Measurements from ENCODE around the gene MAD1L1.

Gene MAD1L1

GRCh38 chr7:1853431-1853985, 379.2 kb downstream of the MAD1L1 start:
- Histone ChIP-seq H3K27me3 (ENCODE audit: control insufficient read depth in 1 of 2, insufficient read depth in 2 of 2, low read length in 2 of 2) (no peaks in the 10 kb centered on the region), H3K36me3 (ENCODE audit: insufficient read depth, low read length) (no peaks in the 10 kb centered on the region), H3K4me3 (ENCODE audit: low read depth in 1 of 2, low read length in 2 of 2) (no peak overlapping the region), H3K4me1 (ENCODE audit: insufficient read depth, low read length) (no peaks in the 10 kb centered on the region), H3K9me3 (ENCODE audit: low read length) (no peaks in the 10 kb centered on the region), H3K9ac (ENCODE audit: low read length) (no peak overlapping the region), H3K27ac (ENCODE audit: low read depth, low read length) (no peak overlapping the region)

GRCh38 chr7:1852517-1853430, 380.0 kb downstream of the MAD1L1 start:
- Histone ChIP-seq H3K36me3 (ENCODE audit: insufficient read depth, low read length) (no peaks in the 10 kb centered on the region), H3K9ac (ENCODE audit: low read length) (no peak overlapping the region), H3K9me3 (ENCODE audit: low read length) (no peaks in the 10 kb centered on the region), H3K4me1 (ENCODE audit: insufficient read depth, low read length) (no peaks in the 10 kb centered on the region), H3K4me3 (ENCODE audit: low read depth in 1 of 2, low read length in 2 of 2) (no peak overlapping the region), H3K27me3 (ENCODE audit: control insufficient read depth in 1 of 2, insufficient read depth in 2 of 2, low read length in 2 of 2) (no peaks in the 10 kb centered on the region), H3K27ac (ENCODE audit: low read depth, low read length) (no peak overlapping the region)

GRCh38 chr7:1851721-1852516, 380.8 kb downstream of the MAD1L1 start:
- no peaks in the 10 kb centered on the region for H3K27me3 ChIP-seq (ENCODE audit: control insufficient read depth in 1 of 2, insufficient read depth in 2 of 2, low read length in 2 of 2)
- H3K4me3 ChIP-seq (ENCODE audit: low read depth in 1 of 2, low read length in 2 of 2), result no peak overlapping the region
- H3K9ac ChIP-seq (ENCODE audit: low read length), result no peak overlapping the region
- H3K36me3 ChIP-seq (ENCODE audit: insufficient read depth, low read length), result no peaks in the 10 kb centered on the region
- H3K4me1 ChIP-seq (ENCODE audit: insufficient read depth, low read length), result no peaks in the 10 kb centered on the region
- no peaks in the 10 kb centered on the region for H3K9me3 ChIP-seq (ENCODE audit: low read length)
- no peak overlapping the region for H3K27ac ChIP-seq (ENCODE audit: low read depth, low read length)

- H3K4me3 ChIP-seq (ENCODE audit: low read depth in 1 of 2, low read length in 2 of 2), result no peak overlapping the region
- H3K4me1 ChIP-seq (ENCODE audit: insufficient read depth, low read length), result no peaks in the 10 kb centered on the region
Observed at GRCh38 chr7:1850976-1851571, 381.7 kb downstream of the MAD1L1 start.

GRCh38 chr7:1850111-1850975, 382.4 kb downstream of the MAD1L1 start:
- Histone ChIP-seq H3K9ac (ENCODE audit: low read length) (no peak overlapping the region), H3K27me3 (ENCODE audit: control insufficient read depth in 1 of 2, insufficient read depth in 2 of 2, low read length in 2 of 2) (no peaks in the 10 kb centered on the region), H3K4me1 (ENCODE audit: insufficient read depth, low read length) (no peaks in the 10 kb centered on the region), H3K9me3 (ENCODE audit: low read length) (no peaks in the 10 kb centered on the region), H3K36me3 (ENCODE audit: insufficient read depth, low read length) (no peaks in the 10 kb centered on the region), H3K27ac (ENCODE audit: low read depth, low read length) (no peak overlapping the region), H3K4me3 (ENCODE audit: low read depth in 1 of 2, low read length in 2 of 2) (no peak overlapping the region)

More at GRCh38 chr7:1850976-1851571, 381.7 kb downstream of the MAD1L1 start:
- Histone ChIP-seq H3K27ac (ENCODE audit: low read depth, low read length) (no peak overlapping the region), H3K9me3 (ENCODE audit: low read length) (no peaks in the 10 kb centered on the region), H3K27me3 (ENCODE audit: control insufficient read depth in 1 of 2, insufficient read depth in 2 of 2, low read length in 2 of 2) (no peaks in the 10 kb centered on the region), H3K36me3 (ENCODE audit: insufficient read depth, low read length) (no peaks in the 10 kb centered on the region), H3K9ac (ENCODE audit: low read length) (no peak overlapping the region)

GRCh38 chr7:1849351-1850041, 383.2 kb downstream of the MAD1L1 start:
- Histone ChIP-seq H3K27ac (ENCODE audit: low read depth, low read length) (no peak overlapping the region), H3K27me3 (ENCODE audit: control insufficient read depth in 1 of 2, insufficient read depth in 2 of 2, low read length in 2 of 2) (no peaks in the 10 kb centered on the region), H3K36me3 (ENCODE audit: insufficient read depth, low read length) (no peaks in the 10 kb centered on the region), H3K4me3 (ENCODE audit: low read depth in 1 of 2, low read length in 2 of 2) (no peak overlapping the region), H3K9ac (ENCODE audit: low read length) (no peak overlapping the region), H3K4me1 (ENCODE audit: insufficient read depth, low read length) (no peaks in the 10 kb centered on the region), H3K9me3 (ENCODE audit: low read length) (no peaks in the 10 kb centered on the region)

- Histone ChIP-seq H3K27ac (ENCODE audit: low read depth, low read length) (no peak overlapping the region), H3K4me3 (ENCODE audit: low read depth in 1 of 2, low read length in 2 of 2) (no peak overlapping the region), H3K9ac (ENCODE audit: low read length) (no peak overlapping the region), H3K9me3 (ENCODE audit: low read length) (no peaks in the 10 kb centered on the region), H3K4me1 (ENCODE audit: insufficient read depth, low read length) (no peaks in the 10 kb centered on the region), H3K36me3 (ENCODE audit: insufficient read depth, low read length) (no peaks in the 10 kb centered on the region), H3K27me3 (ENCODE audit: control insufficient read depth in 1 of 2, insufficient read depth in 2 of 2, low read length in 2 of 2) (no peaks in the 10 kb centered on the region)
Observed at GRCh38 chr7:1848911-1849311, 383.8 kb downstream of the MAD1L1 start.

GRCh38 chr7:1848013-1848640, 384.6 kb downstream of the MAD1L1 start:
- Histone ChIP-seq H3K27me3 (ENCODE audit: control insufficient read depth in 1 of 2, insufficient read depth in 2 of 2, low read length in 2 of 2) (no peaks in the 10 kb centered on the region), H3K27ac (ENCODE audit: low read depth, low read length) (no peak overlapping the region), H3K4me3 (ENCODE audit: low read depth in 1 of 2, low read length in 2 of 2) (no peak overlapping the region), H3K36me3 (ENCODE audit: insufficient read depth, low read length) (no peaks in the 10 kb centered on the region), H3K4me1 (ENCODE audit: insufficient read depth, low read length) (no peaks in the 10 kb centered on the region), H3K9me3 (ENCODE audit: low read length) (no peaks in the 10 kb centered on the region), H3K9ac (ENCODE audit: low read length) (no peak overlapping the region)

- Histone ChIP-seq H3K4me1 (ENCODE audit: insufficient read depth, low read length) (no peaks in the 10 kb centered on the region), H3K4me3 (ENCODE audit: low read depth in 1 of 2, low read length in 2 of 2) (no peak overlapping the region), H3K36me3 (ENCODE audit: insufficient read depth, low read length) (no peaks in the 10 kb centered on the region), H3K9ac (ENCODE audit: low read length) (no peak overlapping the region), H3K27ac (ENCODE audit: low read depth, low read length) (no peak overlapping the region), H3K27me3 (ENCODE audit: control insufficient read depth in 1 of 2, insufficient read depth in 2 of 2, low read length in 2 of 2) (no peaks in the 10 kb centered on the region), H3K9me3 (ENCODE audit: low read length) (no peaks in the 10 kb centered on the region)
Observed at GRCh38 chr7:1847260-1848001, 385.3 kb downstream of the MAD1L1 start.
